Skeletal muscle tissue (tissue), 4 donors: ENCODE results near the gene MMP1. TPM values are rescaled to one million over a fixed set of nuclear protein-coding genes. Genes with fewer than 3 reads are reported as not detected.

ENCODE experiments used
- H3K27ac ChIP-seq: one replicate; pipeline ENCODE4 v1.7.0; 2013; ENCODE audit warnings: mild to moderate bottlenecking, low read depth, low read length, inconsistent platforms
- H3K27me3 ChIP-seq, 3 donors: one replicate each; pipeline ENCODE4 v1.7.0; 2013; ENCODE audit warnings: low read length in 3 of 3; ENCODE audit not compliant: control insufficient read depth in 3 of 3, insufficient read depth in 3 of 3
- H3K36me3 ChIP-seq, 3 donors: one replicate each; pipeline ENCODE4 v1.7.0; 2013; ENCODE audit warnings: low read length in 3 of 3; ENCODE audit not compliant: control insufficient read depth in 3 of 3, insufficient read depth in 3 of 3
- H3K4me1 ChIP-seq, 3 donors: one replicate each; pipeline ENCODE4 v1.7.0; 2013; ENCODE audit warnings: low read length in 3 of 3, mild to moderate bottlenecking in 3 of 3; ENCODE audit not compliant: control insufficient read depth in 3 of 3, insufficient read depth in 3 of 3
- H3K4me3 ChIP-seq, 3 donors: one replicate each; pipeline ENCODE4 v1.7.0; 2013; ENCODE audit warnings: low read length in 3 of 3
- H3K9ac ChIP-seq, 3 donors: one replicate each; pipeline ENCODE4 v1.7.0; 2013; ENCODE audit warnings: low read length in 3 of 3, mild to moderate bottlenecking in 3 of 3, moderate library complexity in 2 of 3, low read depth in 1 of 3
- H3K9me3 ChIP-seq, 3 donors: one replicate each; pipeline ENCODE4 v1.7.0; 2013; ENCODE audit warnings: low read length in 3 of 3; ENCODE audit not compliant: control insufficient read depth in 3 of 3
- total RNA-seq: library from RNA; depleted of rRNA; stranded (reverse); fragments of >200 nt; gene quantifications from one replicate; pipeline ENCODE4 v1.2.3, GENCODE V29; 2014
- donor health status: Osteomylitis.

The MMP1 gene
- total RNA-seq, 1 donor from 2014 or later, result 0.52 TPM

DNA sequence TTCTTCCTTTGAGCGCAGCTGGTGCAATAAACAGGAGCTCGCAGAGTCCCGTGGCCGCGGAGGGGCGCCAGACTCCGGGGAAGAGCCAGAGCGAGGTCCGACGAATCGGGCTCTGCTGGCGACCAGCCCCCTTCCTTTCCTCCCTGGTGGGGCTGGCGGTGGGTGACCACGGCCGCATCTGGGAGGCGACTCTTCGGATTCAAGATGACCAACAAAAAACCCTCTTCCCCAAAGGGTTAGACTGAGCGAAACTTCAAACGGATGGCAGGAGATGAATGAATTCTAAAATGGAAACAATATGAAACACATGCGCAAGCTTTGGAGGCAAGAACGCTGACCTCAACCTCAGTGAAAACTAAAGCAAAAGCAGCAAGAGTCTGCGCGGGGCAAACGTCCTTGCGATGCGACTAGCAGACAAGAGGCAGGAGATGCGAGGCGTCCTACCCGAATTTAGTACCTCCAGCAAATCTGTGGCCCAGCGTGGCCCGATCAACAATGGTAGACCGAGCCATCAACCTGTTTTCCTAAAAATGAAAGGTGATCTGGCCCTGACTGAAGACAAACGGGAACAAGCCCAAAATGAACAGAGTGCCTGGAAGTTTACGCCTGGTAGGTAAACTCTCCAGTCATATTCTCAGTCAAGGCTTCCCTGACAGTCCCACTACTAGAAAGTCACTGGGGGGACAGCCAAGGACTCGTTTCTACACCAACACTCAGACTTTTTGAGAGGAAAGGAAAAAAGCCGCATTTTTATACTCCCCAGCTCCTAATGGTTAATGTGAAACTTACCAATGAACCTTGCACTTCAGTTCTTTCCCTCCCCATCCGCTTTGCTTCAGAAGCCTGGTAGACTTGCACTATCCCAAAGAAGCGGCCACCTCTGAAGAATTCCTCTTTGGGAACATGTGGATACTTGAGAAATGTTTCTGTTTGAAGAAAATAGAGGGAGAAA, 33.8 kb upstream of the MMP1 start:
- Histone ChIP-seq H3K9ac (no peak overlapping the region), H3K4me3 (peak overlapping the region in 1 of 3 donors; percentile 61), H3K27ac (no peak overlapping the region)

DNA sequence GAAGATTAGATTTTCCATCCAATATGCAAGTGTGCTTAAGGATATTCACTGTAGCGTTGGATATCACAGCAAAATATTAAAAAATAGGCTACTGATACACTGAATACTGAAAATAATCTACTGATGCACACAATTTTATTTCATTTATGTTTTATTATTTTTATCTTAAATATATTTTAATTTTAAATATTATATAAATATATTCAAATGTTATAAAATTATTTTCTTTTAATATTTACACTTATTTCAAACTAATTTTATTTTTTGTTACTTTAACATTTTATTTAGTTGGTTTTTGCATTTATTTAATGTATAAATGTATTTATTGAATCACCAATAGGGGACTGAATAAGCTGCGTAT, 33.1 kb upstream of the MMP1 start:
- no peak overlapping the region for H3K27ac ChIP-seq
- H3K4me1 ChIP-seq, result no peaks in the 10 kb centered on the region
- peaks cover 0 to 3% (median 0%) of the 10 kb centered on the region in 3 donors for H3K27me3 ChIP-seq
- no peaks in the 10 kb centered on the region for H3K9me3 ChIP-seq
- no peaks in the 10 kb centered on the region for H3K36me3 ChIP-seq
- no peak overlapping the region for H3K4me3 ChIP-seq
- no peak overlapping the region for H3K9ac ChIP-seq

More for the DNA sequence above, 33.8 kb upstream of the MMP1 start:
- Histone ChIP-seq H3K36me3 (no peaks in the 10 kb centered on the region), H3K27me3 (peaks cover 0 to 3% (median 0%) of the 10 kb centered on the region in 3 donors), H3K9me3 (no peaks in the 10 kb centered on the region), H3K4me1 (no peaks in the 10 kb centered on the region)

DNA sequence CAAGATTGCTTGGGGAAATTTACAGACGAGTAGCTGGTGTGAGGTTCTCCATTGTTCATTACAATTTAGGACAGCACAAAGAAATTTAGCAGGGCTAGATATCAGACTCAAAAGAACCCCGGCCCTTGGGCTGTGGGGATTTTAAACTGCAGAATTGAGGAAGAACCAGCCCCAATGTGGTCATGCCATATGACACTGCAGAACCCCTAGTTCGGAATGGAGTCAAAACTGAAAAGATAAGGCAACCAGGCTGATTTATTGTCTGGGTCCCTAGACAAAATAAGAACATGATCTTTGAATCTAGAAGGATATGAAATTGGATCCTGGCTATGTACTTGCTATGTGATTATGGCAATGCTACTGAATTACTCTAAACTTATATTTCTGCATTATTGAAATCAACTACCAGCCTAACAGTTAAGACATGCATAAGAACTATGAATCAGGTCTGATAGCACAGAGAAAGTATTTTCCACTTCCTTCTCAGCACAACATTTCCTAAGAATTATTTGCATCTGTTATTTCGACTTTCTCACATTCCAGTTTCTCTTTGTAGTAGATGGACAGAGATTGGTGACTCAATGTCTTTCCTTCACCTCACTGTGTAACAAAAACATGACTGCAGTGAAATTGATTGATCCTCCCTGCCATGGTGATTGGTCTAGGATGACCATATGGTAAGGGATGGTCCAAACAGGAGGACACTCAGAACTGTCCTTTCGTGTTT, 32.2 kb upstream of the MMP1 start:
- Histone ChIP-seq H3K4me1 (no peaks in the 10 kb centered on the region), H3K4me3 (no peak overlapping the region), H3K27ac (no peak overlapping the region), H3K9ac (no peak overlapping the region), H3K27me3 (peaks cover 0 to 3% (median 0%) of the 10 kb centered on the region in 3 donors), H3K9me3 (no peaks in the 10 kb centered on the region), H3K36me3 (no peaks in the 10 kb centered on the region)

DNA sequence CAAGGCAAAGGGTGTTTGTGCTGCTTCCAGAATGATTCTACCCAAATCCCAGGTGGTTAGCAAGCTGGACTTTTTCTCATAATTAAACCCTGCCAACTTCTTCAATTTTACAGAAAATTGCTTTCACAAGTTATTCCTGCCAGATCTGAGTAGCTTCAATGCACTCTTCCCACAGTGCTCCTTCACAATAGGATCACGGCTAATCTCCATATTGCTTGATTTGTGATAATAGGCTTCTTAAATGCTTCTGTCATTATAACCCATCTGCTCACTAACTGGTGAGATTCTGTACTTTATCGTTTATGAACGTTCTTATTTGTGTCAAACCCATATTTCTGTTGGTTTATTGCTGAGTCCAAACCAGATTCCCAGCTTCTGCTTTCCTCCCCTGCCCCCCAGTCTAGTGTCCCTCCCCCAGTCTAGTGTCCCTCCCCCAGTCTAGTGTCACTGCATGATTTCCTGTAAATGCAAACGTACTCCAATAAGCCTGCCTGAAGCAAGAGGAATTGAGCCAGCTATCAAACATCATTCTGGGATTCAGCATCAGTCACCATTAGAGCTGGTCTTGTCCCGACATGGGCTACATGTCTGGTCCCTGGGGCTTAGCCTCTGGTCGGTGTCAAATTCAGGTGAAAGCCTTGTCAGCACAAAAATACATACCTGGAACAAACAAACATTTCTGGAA, 31.5 kb upstream of the MMP1 start:
- H3K36me3 ChIP-seq, result no peaks in the 10 kb centered on the region
- H3K27ac ChIP-seq, result no peak overlapping the region
- H3K4me1 ChIP-seq, result no peaks in the 10 kb centered on the region
- H3K4me3 ChIP-seq, result no peak overlapping the region
- H3K27me3 ChIP-seq, result peaks cover 0 to 3% (median 0%) of the 10 kb centered on the region in 3 donors
- H3K9ac ChIP-seq, result no peak overlapping the region
- H3K9me3 ChIP-seq, result no peaks in the 10 kb centered on the region

DNA sequence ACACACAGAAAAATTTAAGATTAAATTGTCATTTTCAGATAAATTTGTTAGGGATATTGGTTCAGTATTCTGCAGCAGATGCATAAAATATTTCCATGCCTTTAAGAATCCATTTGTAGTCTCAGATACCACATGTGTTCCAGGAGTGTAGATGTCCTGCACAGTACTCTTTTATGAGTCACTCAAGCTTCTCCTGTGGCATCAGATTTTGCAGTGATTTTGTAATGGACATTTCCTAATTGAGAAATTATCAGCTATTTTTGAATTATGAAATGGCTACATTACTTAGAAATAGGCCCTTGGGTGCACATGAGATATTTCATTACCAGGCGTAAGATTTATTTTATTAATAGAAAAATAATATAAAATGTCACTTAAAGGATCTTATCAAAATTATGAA, 26.6 kb upstream of the MMP1 start:
- no peak overlapping the region for H3K4me3 ChIP-seq
- no peaks in the 10 kb centered on the region for H3K27me3 ChIP-seq
- no peak overlapping the region for H3K9ac ChIP-seq
- no peaks in the 10 kb centered on the region for H3K9me3 ChIP-seq
- no peaks in the 10 kb centered on the region for H3K36me3 ChIP-seq
- H3K4me1 ChIP-seq, result no peaks in the 10 kb centered on the region
- no peak overlapping the region for H3K27ac ChIP-seq

DNA sequence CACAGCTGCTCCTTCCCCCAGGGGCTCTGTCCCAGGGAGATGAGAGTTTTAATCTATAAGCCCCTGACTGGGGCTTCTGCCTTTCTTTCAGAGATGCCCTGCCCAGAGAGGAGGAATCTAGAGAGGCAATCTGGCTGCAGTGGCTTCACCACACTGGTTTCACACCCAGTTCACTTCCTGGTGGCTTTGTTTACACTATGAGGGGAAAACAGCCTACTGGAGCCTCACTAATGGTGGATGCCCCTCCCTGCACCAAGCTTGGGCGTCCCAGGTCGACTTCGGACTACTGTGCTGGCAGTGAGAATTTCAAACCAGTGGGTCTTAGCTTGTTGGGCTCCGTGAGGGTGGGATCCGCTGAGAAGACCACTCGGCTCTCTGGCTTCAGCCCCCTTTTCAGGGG, 21.5 kb upstream of the MMP1 start:
- no peak overlapping the region for H3K9ac ChIP-seq
- H3K9me3 ChIP-seq, result no peaks in the 10 kb centered on the region
- H3K4me3 ChIP-seq, result no peak overlapping the region
- H3K27ac ChIP-seq, result no peak overlapping the region
- no peaks in the 10 kb centered on the region for H3K36me3 ChIP-seq
- no peaks in the 10 kb centered on the region for H3K4me1 ChIP-seq
- no peaks in the 10 kb centered on the region for H3K27me3 ChIP-seq

DNA sequence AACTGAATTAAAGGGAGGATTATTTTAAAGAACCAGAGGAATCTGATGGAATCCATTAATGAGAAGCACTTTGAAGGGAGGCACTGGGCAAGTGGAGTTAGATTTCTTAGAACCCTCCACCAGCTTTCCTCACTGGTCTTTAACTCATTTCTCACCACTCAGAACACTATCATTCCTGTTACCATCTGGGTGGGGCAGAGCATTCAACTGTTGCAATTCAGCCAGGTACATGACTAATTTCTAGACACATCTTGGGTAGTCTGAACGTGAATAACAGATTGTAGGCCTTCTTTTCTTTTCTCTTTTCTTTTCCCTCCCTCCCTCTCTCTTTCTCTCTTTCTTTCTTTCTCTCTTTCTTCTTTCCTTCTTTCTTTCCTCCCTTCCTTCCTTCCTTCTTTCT, 15.5 kb upstream of the MMP1 start:
- H3K27me3 ChIP-seq, result no peaks in the 10 kb centered on the region

DNA sequence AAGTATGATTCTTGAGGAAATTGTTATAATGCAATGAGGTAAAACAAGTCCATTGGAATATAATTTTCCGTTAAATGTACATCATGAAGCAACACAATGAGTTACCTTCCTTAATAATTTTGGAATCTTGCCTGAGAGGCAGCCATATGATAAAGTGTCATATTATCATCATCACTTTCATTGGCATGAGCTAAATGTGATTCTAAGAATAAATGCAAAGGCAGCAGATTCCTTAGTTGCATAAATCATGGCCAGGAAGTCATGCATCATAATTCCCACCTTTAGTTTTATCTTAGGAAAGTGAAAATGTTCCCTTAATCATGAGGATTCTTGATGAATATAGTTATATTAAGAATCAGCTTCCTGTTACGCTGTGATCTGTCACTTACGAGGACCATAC, 14.2 kb upstream of the MMP1 start:
- Histone ChIP-seq H3K27me3 (no peaks in the 10 kb centered on the region), H3K36me3 (no peaks in the 10 kb centered on the region), H3K27ac (no peak overlapping the region), H3K9me3 (no peaks in the 10 kb centered on the region), H3K4me1 (no peaks in the 10 kb centered on the region), H3K9ac (no peak overlapping the region), H3K4me3 (no peak overlapping the region)

More for the DNA sequence above, 15.5 kb upstream of the MMP1 start:
- Histone ChIP-seq H3K4me1 (no peaks in the 10 kb centered on the region), H3K36me3 (no peaks in the 10 kb centered on the region), H3K9ac (no peak overlapping the region), H3K9me3 (no peaks in the 10 kb centered on the region), H3K27ac (no peak overlapping the region), H3K4me3 (no peak overlapping the region)

DNA sequence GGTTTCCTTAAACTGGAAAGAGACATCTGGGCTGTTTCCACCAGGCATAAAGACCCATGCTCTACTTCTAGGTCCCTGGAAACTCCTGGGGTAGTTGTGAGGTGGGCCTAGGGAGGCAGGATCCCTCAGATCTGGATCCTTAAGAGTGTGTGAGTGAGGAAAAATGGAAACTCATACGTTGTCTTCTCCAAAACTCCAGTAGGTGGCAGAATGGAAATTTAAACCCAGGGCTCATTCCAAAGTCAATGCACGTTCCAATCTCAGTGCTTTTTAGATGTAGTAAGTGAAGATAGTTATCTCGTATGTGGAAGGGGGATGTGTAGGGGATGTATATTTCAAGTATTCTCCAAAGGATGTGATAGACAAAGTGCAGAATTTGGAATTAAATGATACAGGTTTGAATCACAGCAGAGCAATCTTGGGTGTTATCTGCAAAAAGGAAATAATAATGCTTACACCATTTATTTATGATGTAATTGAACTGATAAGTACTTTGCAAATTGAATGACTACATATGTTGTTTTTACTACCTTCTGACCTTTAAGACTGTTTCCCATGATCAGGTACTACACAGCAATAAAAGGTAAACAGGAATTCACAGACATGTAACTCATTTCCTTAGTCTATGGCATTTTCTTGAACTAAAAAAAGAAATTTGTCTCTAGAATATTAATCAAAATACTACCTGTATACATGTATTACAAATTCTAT, 13.1 kb upstream of the MMP1 start:
- no peak overlapping the region for H3K27ac ChIP-seq
- H3K9ac ChIP-seq, result no peak overlapping the region
- H3K4me3 ChIP-seq, result no peak overlapping the region
- no peaks in the 10 kb centered on the region for H3K27me3 ChIP-seq
- no peaks in the 10 kb centered on the region for H3K36me3 ChIP-seq
- no peaks in the 10 kb centered on the region for H3K4me1 ChIP-seq
- no peaks in the 10 kb centered on the region for H3K9me3 ChIP-seq
